HCT116 (cell line): ENCODE measurements around the gene RSAD1. TPM values are rescaled to one million over a fixed set of nuclear protein-coding genes. Genes with fewer than 3 reads are reported as not detected.

Experiments
- ATAC-seq: fragments of 200-7000 bp; cut with Tn5 transposase; 2 replicates; pipeline ENCODE4 v1.9.1; 2020; ENCODE audit warnings: mild to moderate bottlenecking, moderate library complexity
- BruUV-seq: library from RNA; stranded (reverse); fragments of 400-500 nt; replicated peaks from 2 replicates; lab custom pipeline; 2021; lab: Mats Ljungman, UMichigan
- CTCF ChIA-PET: fragments of 300-600 bp; sonication (Branson Sonifier 250); formaldehyde crosslinking; loops from one replicate; lab custom pipeline; 2021; ENCODE audit warnings: antibody characterized with exemption; lab: Charles Lee
- POLR2A ChIA-PET: fragments of 300-600, 350-600 bp; sonication (Branson Sonifier 250); formaldehyde crosslinking; loops from one replicate; lab custom pipeline; 2021; ENCODE audit warnings: antibody characterized with exemption; lab: Charles Lee
- RAD21 ChIA-PET, 2 experiments: fragments of 300-600 bp; sonication (Branson Sonifier 250); formaldehyde crosslinking; loops; one replicate each; lab custom pipeline; 2023; ENCODE audit warnings: low total read pairs in 2 of 2; ENCODE audit not compliant: uncharacterized antibody in 2 of 2, unreplicated experiment in 2 of 2, low non-redundant PET in 1 of 2; lab: Charles Lee
- DNase-seq: peaks from one replicate; pipeline ENCODE4 v3.0.0-alpha.2; 2010; ENCODE audit warnings: low read depth, low spot score
- H2AFZ ChIP-seq: fragments of 200-600 bp; shearing (Covaris generic), sonication (generic); 2 replicates; pipeline ENCODE4 v1.6.1; 2017; ENCODE audit warnings: low read depth, mixed run types, mixed read lengths, antibody characterized with exemption, low read length; ENCODE audit not compliant: poor library complexity, severe bottlenecking
- H3K27ac ChIP-seq: 2 replicates; pipeline ENCODE4 v1.5.1; 2012; ENCODE audit warnings: low read depth, low read length
- H3K27me3 ChIP-seq: fragments of 200-600 bp; sonication (generic); 2 replicates; pipeline ENCODE4 v1.6.1; 2016; ENCODE audit warnings: mixed run types, low read length, mixed read lengths; ENCODE audit not compliant: insufficient read depth
- H3K36me3 ChIP-seq, 2 experiments: fragments of 200-500 bp in 1 of 2; fragments of 200-600 bp in 1 of 2; sonication (Bioruptor generic) in 1 of 2; sonication (generic) in 1 of 2; 2 replicates each; pipeline versions ENCODE4 v1.5.1 to v1.6.1; 2014 to 2016; ENCODE audit warnings: low read length in 2 of 2, inconsistent platforms in 1 of 2, mixed read lengths in 1 of 2, mixed run types in 1 of 2; ENCODE audit not compliant: insufficient read depth in 2 of 2, control insufficient read depth in 1 of 2
- H3K4me1 ChIP-seq, 2 experiments: fragments of 200-600 bp in 1 of 2; sonication (generic) in 1 of 2; 2 replicates each; pipeline versions ENCODE4 v1.5.1 to v1.6.1; 2012 to 2017; ENCODE audit warnings: low read length in 2 of 2, inconsistent platforms in 1 of 2, mild to moderate bottlenecking in 1 of 2, mixed read lengths in 1 of 2, mixed run types in 1 of 2, moderate library complexity in 1 of 2; ENCODE audit not compliant: insufficient read depth in 2 of 2, control insufficient read depth in 1 of 2
- H3K4me2 ChIP-seq: fragments of 200-600 bp; sonication (generic); 2 replicates; pipeline ENCODE4 v1.6.1; 2017; ENCODE audit warnings: mixed run types, low read length, mixed read lengths
- H3K4me3 ChIP-seq, 2 experiments: fragments of 200-600 bp in 1 of 2; sonication (generic) in 1 of 2; replicated peaks in 1 of 2; 2 replicates each; pipeline ENCODE4 v1.5.1; 2011 to 2016; ENCODE audit warnings: low read length in 2 of 2, control low read depth in 1 of 2, low read depth in 1 of 2, mild to moderate bottlenecking in 1 of 2, mixed read lengths in 1 of 2, mixed run types in 1 of 2
- H3K79me2 ChIP-seq: fragments of 200-600 bp; sonication (generic); 2 replicates; pipeline ENCODE4 v1.6.1; 2017; ENCODE audit warnings: mild to moderate bottlenecking, mixed run types, low read length, moderate library complexity, mixed read lengths; ENCODE audit not compliant: insufficient read depth
- H3K9ac ChIP-seq: fragments of 200-600 bp; sonication (generic); 2 replicates; pipeline ENCODE4 v1.6.1; 2016; ENCODE audit warnings: low read length, mixed read lengths
- H3K9me2 ChIP-seq: fragments of 200-600 bp; sonication (generic), shearing (Covaris generic); 2 replicates; pipeline ENCODE4 v1.6.1; 2017; ENCODE audit warnings: mixed run types, mild to moderate bottlenecking, moderate library complexity; ENCODE audit not compliant: insufficient read depth
- H3K9me3 ChIP-seq, 2 experiments: fragments of 200-500 bp in 1 of 2; fragments of 200-600 bp in 1 of 2; sonication (Bioruptor generic) in 1 of 2; sonication (generic) in 1 of 2; 2 replicates each; pipeline ENCODE4 v1.6.1; 2014 to 2017; ENCODE audit warnings: low read length in 2 of 2, mixed read lengths in 2 of 2, inconsistent platforms in 1 of 2, low read depth in 1 of 2, mild to moderate bottlenecking in 1 of 2, mixed run types in 1 of 2, moderate library complexity in 1 of 2; ENCODE audit not compliant: control insufficient read depth in 1 of 2, insufficient read depth in 1 of 2
- H4K20me1 ChIP-seq: fragments of 200-600 bp; sonication (generic), shearing (Covaris generic); 2 replicates; pipeline ENCODE4 v1.6.1; 2017; ENCODE audit warnings: mixed run types, mild to moderate bottlenecking, moderate library complexity; ENCODE audit not compliant: insufficient read depth
- CBX3 ChIP-seq: IDR thresholded peaks from 2 replicates; pipeline ENCODE4 v1.6.1; 2012; ENCODE audit warnings: low read depth
- ELF1 ChIP-seq: IDR thresholded peaks from 2 replicates; pipeline ENCODE4 v1.6.1; 2012; ENCODE audit warnings: low read depth, borderline replicate concordance
- EZH2 ChIP-seq: fragments of 200-600 bp; sonication (generic); IDR thresholded peaks from 2 replicates; pipeline ENCODE4 v1.6.1; 2017; ENCODE audit warnings: antibody characterized with exemption, mixed run types
- EZH2phosphoT487 ChIP-seq: fragments of 200-600 bp; IDR thresholded peaks from 2 replicates; pipeline ENCODE4 v1.6.1; 2018; ENCODE audit warnings: antibody characterized with exemption, borderline replicate concordance
- JUND ChIP-seq: IDR thresholded peaks from 2 replicates; pipeline ENCODE4 v1.6.1; 2012
- POLR2A ChIP-seq: IDR thresholded peaks from 2 replicates; pipeline ENCODE4 v1.7.0; 2011; ENCODE audit warnings: borderline replicate concordance; ENCODE audit not compliant: insufficient read depth, insufficient read length; ENCODE audit errors: extremely low read depth
- POLR2AphosphoS5 ChIP-seq: IDR thresholded peaks from 2 replicates; pipeline ENCODE4 v1.6.1; 2011; ENCODE audit warnings: mild to moderate bottlenecking, low read depth, low read length, moderate library complexity
- RAD21 ChIP-seq: IDR thresholded peaks from 2 replicates; pipeline ENCODE4 v1.6.1; 2012; ENCODE audit warnings: low read depth, mild to moderate bottlenecking
- SP1 ChIP-seq: IDR thresholded peaks from 2 replicates; pipeline ENCODE4 v1.6.1; 2012; ENCODE audit warnings: low read depth
- TCF7L2 ChIP-seq: IDR thresholded peaks from 2 replicates; pipeline ENCODE4 v1.7.0; 2011; ENCODE audit warnings: borderline replicate concordance, inconsistent platforms; ENCODE audit not compliant: insufficient read depth, insufficient read length; ENCODE audit errors: extremely low read depth
- YY1 ChIP-seq: IDR thresholded peaks from 2 replicates; pipeline ENCODE4 v1.6.1; 2011; ENCODE audit warnings: low read length, low read depth, moderate library complexity, mild to moderate bottlenecking; ENCODE audit not compliant: insufficient replicate concordance; ENCODE audit errors: extremely low read depth
- ZFX ChIP-seq: fragments of 450-650 bp; IDR thresholded peaks from 2 replicates; pipeline ENCODE4 v1.6.1; 2017
- ZNF274 ChIP-seq: fragments of 200-500 bp; sonication (Bioruptor generic); IDR thresholded peaks from 2 replicates; pipeline ENCODE4 v1.6.1; 2014; ENCODE audit warnings: mild to moderate bottlenecking, low read depth, low read length, inconsistent platforms
- intact Hi-C: fragments of 100-400 bp; cut with micrococcal nuclease; formaldehyde crosslinking; loops from 2 replicates; pipeline ENCODE4 v1.10.0; 2022
- total RNA-seq: library from RNA; stranded (reverse); gene quantifications from one replicate; pipeline ENCODE4 v1.2.1, GENCODE V29; 2021; ENCODE audit not compliant: unreplicated experiment
- TF ChIP-seq, protein P1 (sequence below): IDR thresholded peaks from 2 replicates; pipeline ENCODE4 v1.6.1; 2012
- TF ChIP-seq, protein P2 (sequence below): IDR thresholded peaks from 2 replicates; pipeline ENCODE4 v1.6.1; 2011; ENCODE audit warnings: mild to moderate bottlenecking, low read length, moderate library complexity; ENCODE audit not compliant: insufficient replicate concordance; ENCODE audit errors: extremely low read depth

Gene RSAD1
- total RNA-seq, 1 experiment from 2014 or later: 82.7 TPM

DNA sequence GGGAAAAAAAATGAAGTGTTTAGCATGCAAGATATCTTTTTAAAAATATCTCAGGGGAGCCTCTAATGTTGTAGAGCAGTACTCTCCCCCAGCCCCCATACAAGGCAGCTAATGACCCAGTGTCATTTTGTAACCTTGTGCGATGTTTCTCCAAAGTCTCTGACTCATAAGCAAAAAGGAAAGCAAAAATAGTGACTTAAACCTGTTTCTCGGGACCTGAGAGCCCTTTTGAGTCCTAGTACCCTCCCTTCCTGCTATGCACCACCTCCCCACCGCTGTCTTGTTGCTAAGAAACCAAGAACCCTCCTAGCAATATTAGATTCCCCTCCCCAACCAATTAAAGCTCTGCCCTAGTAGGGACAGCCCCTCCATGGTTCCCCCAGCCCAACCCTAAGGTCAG is 32.4 kb downstream of the RSAD1 start:
- intact Hi-C loops: no loop called here
- RAD21 ChIA-PET: no interaction called here
- POLR2A ChIA-PET: no interaction called here
- DNase-seq: no peak
- H3K79me2 ChIP-seq: no peaks in the 10 kb centered on the region
- CTCF ChIA-PET: interaction anchor here (0.9 kb wide), 1 partner anchor 10 kb away, joined by 4 read pairs; no protein-coding TSS in a partner anchor
- ATAC-seq: peak; percentile 25; the same call in 1 of the 2 replicates
- H3K4me3 ChIP-seq: no peak overlapping the region
- no peak overlapping the region for H3K4me2 ChIP-seq
- no peak overlapping the region for H3K27ac ChIP-seq
- no peak overlapping the region for H3K9ac ChIP-seq
- TF ChIP-seq POLR2A: no peak
- TF ChIP-seq, all 23 proteins: peak for 0
- Histone ChIP-seq H3K9me3 (no peaks in the 10 kb centered on the region), H3K4me1 (peaks cover 0 to 10% of the 10 kb centered on the region in 2 experiments; a peak in 2 of 4 replicates), H2AFZ (no peak overlapping the region), H3K27me3 (no peaks in the 10 kb centered on the region), H4K20me1 (no peaks in the 10 kb centered on the region), H3K9me2 (no peaks in the 10 kb centered on the region), H3K36me3 (no peaks in the 10 kb centered on the region)
- BruUV-seq: no TSS peak

DNA sequence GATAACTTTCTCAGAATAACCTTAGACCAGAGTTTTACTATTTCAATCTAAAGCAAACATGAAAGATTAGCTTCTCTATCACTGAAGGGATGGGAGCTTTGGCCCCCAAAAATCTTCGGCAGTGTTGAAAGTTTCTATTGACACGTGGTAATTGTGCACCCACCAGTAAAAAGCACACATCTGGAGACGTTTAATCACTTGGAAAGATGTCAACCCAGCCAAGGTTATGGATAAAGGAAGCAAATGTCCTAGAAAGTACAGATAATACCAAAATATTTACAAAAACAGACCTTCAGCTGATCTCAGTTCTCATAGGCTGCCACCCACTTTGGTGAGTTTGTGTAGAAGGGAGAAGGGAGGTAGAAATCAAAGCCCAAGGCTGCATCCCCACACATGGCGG is 34.8 kb downstream of the RSAD1 start:
- ChIA-PET CTCF (interaction anchor here (0.9 kb wide), 1 partner anchor 11 kb away, joined by 3 read pairs; no protein-coding TSS in a partner anchor), RAD21 (interaction anchor here in 1 of 2 experiments (0.6 kb wide), 1 partner anchor 31 kb away, joined by 3 read pairs; no protein-coding TSS in a partner anchor)

More for the DNA sequence above, 34.8 kb downstream of the RSAD1 start:
- intact Hi-C loops: no loop called here
- Histone ChIP-seq H3K4me3 (no peak overlapping the region), H3K4me2 (no peak overlapping the region), H3K9ac (no peak overlapping the region), H4K20me1 (no peaks in the 10 kb centered on the region), H3K36me3 (no peaks in the 10 kb centered on the region), H3K79me2 (no peaks in the 10 kb centered on the region), H3K27me3 (no peaks in the 10 kb centered on the region), H3K9me3 (no peaks in the 10 kb centered on the region), H3K27ac (no peak overlapping the region), H3K4me1 (peaks cover 0 to 17% of the 10 kb centered on the region in 2 experiments; a peak in 2 of 4 replicates), H2AFZ (no peak overlapping the region), H3K9me2 (no peaks in the 10 kb centered on the region)
- no peak for ATAC-seq
- POLR2A ChIA-PET: no interaction called here
- TF ChIP-seq ZNF274: no peak
- TF ChIP-seq SP1: no peak
- TF ChIP-seq ELF1: no peak
- no peak for TF ChIP-seq YY1
- TF ChIP-seq EZH2phosphoT487: no peak
- TF ChIP-seq POLR2AphosphoS5: no peak
- no peak for TF ChIP-seq POLR2A
- TF ChIP-seq, protein P1, sequence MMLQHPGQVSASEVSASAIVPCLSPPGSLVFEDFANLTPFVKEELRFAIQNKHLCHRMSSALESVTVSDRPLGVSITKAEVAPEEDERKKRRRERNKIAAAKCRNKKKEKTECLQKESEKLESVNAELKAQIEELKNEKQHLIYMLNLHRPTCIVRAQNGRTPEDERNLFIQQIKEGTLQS: no peak
- no peak for TF ChIP-seq ZFX
- no peak for TF ChIP-seq CBX3
- TF ChIP-seq JUND: no peak
- no peak for TF ChIP-seq EZH2
- TF ChIP-seq, protein P2, sequence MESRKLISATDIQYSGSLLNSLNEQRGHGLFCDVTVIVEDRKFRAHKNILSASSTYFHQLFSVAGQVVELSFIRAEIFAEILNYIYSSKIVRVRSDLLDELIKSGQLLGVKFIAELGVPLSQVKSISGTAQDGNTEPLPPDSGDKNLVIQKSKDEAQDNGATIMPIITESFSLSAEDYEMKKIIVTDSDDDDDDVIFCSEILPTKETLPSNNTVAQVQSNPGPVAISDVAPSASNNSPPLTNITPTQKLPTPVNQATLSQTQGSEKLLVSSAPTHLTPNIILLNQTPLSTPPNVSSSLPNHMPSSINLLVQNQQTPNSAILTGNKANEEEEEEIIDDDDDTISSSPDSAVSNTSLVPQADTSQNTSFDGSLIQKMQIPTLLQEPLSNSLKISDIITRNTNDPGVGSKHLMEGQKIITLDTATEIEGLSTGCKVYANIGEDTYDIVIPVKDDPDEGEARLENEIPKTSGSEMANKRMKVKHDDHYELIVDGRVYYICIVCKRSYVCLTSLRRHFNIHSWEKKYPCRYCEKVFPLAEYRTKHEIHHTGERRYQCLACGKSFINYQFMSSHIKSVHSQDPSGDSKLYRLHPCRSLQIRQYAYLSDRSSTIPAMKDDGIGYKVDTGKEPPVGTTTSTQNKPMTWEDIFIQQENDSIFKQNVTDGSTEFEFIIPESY: no peak
- TF ChIP-seq RAD21: no peak
- no peak for TF ChIP-seq TCF7L2
- BruUV-seq: no TSS peak
- no peak for DNase-seq
